Gastroesophageal sphincter (tissue), 3 donors: ENCODE measurements around the gene TECTA.

Source experiments
- EP300 ChIP-seq: sonication (generic); formaldehyde crosslinking; IDR thresholded peaks from one replicate; pipeline ENCODE4 v1.6.1; 2017; ENCODE audit warnings: antibody characterized with exemption, mild to moderate bottlenecking
- POLR2A ChIP-seq, 2 donors: fragments of 450-650 bp; IDR thresholded peaks; one replicate each; pipeline ENCODE4 v1.6.1; 2017; ENCODE audit warnings: antibody characterized with exemption in 2 of 2, mild to moderate bottlenecking in 2 of 2, moderate library complexity in 1 of 2
- POLR2AphosphoS5 ChIP-seq: sonication (generic); formaldehyde crosslinking; IDR thresholded peaks from one replicate; pipeline ENCODE4 v1.6.1; 2017; ENCODE audit warnings: antibody characterized with exemption
- TF ChIP-seq, protein P1 (sequence below), 4 experiments: fragments of 200-600 bp in 2 of 4; fragments of 450-650 bp in 2 of 4; sonication (generic) in 1 of 4; IDR thresholded peaks; one replicate each; pipeline ENCODE4 v1.5.1; 2017 to 2019; ENCODE audit warnings: antibody characterized with exemption in 4 of 4, mild to moderate bottlenecking in 2 of 4, moderate library complexity in 2 of 4

DNA sequence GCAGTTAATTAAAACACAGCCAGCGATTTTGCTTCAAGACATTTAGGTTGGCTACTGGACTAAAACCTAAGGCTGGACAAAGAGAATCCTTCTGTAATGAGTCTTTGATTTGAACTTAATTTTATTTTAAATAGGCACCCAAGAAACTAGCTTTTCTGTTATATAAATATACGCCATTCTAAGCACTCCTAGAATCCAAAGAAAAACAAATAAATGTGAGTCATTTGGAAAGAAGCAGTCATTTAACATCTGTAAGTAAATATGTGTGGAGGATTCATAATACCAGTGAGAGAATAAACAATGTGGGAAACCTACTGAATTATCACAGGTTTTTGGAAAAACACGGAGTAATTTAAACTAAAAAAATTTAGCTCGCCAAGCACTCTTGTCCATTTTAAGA, 1.2 kb upstream of the TECTA start:
- TF ChIP-seq, protein P1, sequence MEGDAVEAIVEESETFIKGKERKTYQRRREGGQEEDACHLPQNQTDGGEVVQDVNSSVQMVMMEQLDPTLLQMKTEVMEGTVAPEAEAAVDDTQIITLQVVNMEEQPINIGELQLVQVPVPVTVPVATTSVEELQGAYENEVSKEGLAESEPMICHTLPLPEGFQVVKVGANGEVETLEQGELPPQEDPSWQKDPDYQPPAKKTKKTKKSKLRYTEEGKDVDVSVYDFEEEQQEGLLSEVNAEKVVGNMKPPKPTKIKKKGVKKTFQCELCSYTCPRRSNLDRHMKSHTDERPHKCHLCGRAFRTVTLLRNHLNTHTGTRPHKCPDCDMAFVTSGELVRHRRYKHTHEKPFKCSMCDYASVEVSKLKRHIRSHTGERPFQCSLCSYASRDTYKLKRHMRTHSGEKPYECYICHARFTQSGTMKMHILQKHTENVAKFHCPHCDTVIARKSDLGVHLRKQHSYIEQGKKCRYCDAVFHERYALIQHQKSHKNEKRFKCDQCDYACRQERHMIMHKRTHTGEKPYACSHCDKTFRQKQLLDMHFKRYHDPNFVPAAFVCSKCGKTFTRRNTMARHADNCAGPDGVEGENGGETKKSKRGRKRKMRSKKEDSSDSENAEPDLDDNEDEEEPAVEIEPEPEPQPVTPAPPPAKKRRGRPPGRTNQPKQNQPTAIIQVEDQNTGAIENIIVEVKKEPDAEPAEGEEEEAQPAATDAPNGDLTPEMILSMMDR (IDR thresholded peaks at IDR 0.05) = no peak
- TF ChIP-seq POLR2AphosphoS5 (no peak), POLR2A (IDR thresholded peaks at IDR 0.05) (no peak), EP300 (no peak)
